Peyer's patch (tissue), 4 donors: Measurements from ENCODE around the gene CTTNBP2NL. TPM values are rescaled to one million over a fixed set of nuclear protein-coding genes. Genes with fewer than 3 reads are reported as not detected.
"Not testable (repeated sequence)": the region's sequence is repeated elsewhere in the genome, so short reads cannot be mapped to it uniquely, and the experiment has no call there.

ENCODE experiments used
- DNase-seq, 3 donors: peaks; one replicate each; pipeline ENCODE4 v3.0.0-alpha.2; 2017 to 2019
- H3K27ac ChIP-seq, 4 donors: fragments of 200-600 bp; sonication (generic); one replicate each; pipeline ENCODE4 v1.5.1; 2016 to 2019
- H3K27me3 ChIP-seq, 2 donors: fragments of 200-600 bp; sonication (generic); one replicate each; pipeline ENCODE4 v1.5.1; 2019
- H3K36me3 ChIP-seq, 3 donors: fragments of 200-600 bp; sonication (generic); one replicate each; pipeline ENCODE4 v1.5.1; 2016 to 2019
- H3K4me1 ChIP-seq, 4 donors: fragments of 200-600 bp; sonication (generic); one replicate each; pipeline ENCODE4 v1.5.1; 2016 to 2019
- H3K4me3 ChIP-seq, 4 donors: fragments of 200-600 bp; sonication (generic); 1 replicate in 3 of 4; 2 replicates in 1 of 4; pipeline ENCODE4 v1.5.1; 2016 to 2019; ENCODE audit warnings: mild to moderate bottlenecking in 1 of 4
- H3K9me3 ChIP-seq, 4 donors: fragments of 200-600 bp; sonication (generic); one replicate each; pipeline ENCODE4 v1.5.1; 2016 to 2019; ENCODE audit warnings: mild to moderate bottlenecking in 1 of 4
- POLR2A ChIP-seq, 2 donors: fragments of 450-650 bp; IDR thresholded peaks; one replicate each; pipeline ENCODE4 v1.5.1; 2017; ENCODE audit warnings: antibody characterized with exemption in 2 of 2, mild to moderate bottlenecking in 2 of 2, moderate library complexity in 2 of 2
- total RNA-seq, 4 donors: library from RNA; depleted of rRNA; stranded (reverse); fragments of >200 nt; gene quantifications; one replicate each; pipeline ENCODE4 v1.1.0, GENCODE V29; 2016
- TF ChIP-seq, protein P1 (sequence below), 6 experiments: fragments of 450-650 bp in 4 of 6; fragments of 200-600 bp in 2 of 6; sonication (generic) in 1 of 6; IDR thresholded peaks; one replicate each; pipeline ENCODE4 v1.5.1; 2017 to 2019; ENCODE audit warnings: antibody characterized with exemption in 6 of 6, mild to moderate bottlenecking in 3 of 6, moderate library complexity in 1 of 6

Gene CTTNBP2NL
- total RNA-seq, 4 donors from 2014 or later: 28.4 to 81.7 (median 59.1) TPM

GRCh38 chr1:112417271-112417670, 21.3 kb downstream of the CTTNBP2NL start:
- H3K36me3 ChIP-seq: peaks cover 0 to 58% (median 0%) of the 10 kb centered on the region in 3 donors
- H3K4me1 ChIP-seq: no peaks in the 10 kb centered on the region
- H3K27me3 ChIP-seq: no peaks in the 10 kb centered on the region
- TF ChIP-seq, protein P1, sequence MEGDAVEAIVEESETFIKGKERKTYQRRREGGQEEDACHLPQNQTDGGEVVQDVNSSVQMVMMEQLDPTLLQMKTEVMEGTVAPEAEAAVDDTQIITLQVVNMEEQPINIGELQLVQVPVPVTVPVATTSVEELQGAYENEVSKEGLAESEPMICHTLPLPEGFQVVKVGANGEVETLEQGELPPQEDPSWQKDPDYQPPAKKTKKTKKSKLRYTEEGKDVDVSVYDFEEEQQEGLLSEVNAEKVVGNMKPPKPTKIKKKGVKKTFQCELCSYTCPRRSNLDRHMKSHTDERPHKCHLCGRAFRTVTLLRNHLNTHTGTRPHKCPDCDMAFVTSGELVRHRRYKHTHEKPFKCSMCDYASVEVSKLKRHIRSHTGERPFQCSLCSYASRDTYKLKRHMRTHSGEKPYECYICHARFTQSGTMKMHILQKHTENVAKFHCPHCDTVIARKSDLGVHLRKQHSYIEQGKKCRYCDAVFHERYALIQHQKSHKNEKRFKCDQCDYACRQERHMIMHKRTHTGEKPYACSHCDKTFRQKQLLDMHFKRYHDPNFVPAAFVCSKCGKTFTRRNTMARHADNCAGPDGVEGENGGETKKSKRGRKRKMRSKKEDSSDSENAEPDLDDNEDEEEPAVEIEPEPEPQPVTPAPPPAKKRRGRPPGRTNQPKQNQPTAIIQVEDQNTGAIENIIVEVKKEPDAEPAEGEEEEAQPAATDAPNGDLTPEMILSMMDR (IDR thresholded peaks at IDR 0.05): no peak
- no peak for TF ChIP-seq POLR2A (IDR thresholded peaks at IDR 0.05)
- H3K27ac ChIP-seq: no peak overlapping the region
- no peak for DNase-seq
- H3K4me3 ChIP-seq: no peak overlapping the region
- H3K9me3 ChIP-seq: no peaks in the 10 kb centered on the region

- peaks cover 0 to 57% (median 0%) of the 10 kb centered on the region in 3 donors for H3K36me3 ChIP-seq
- no peaks in the 10 kb centered on the region for H3K27me3 ChIP-seq
- H3K9me3 ChIP-seq: no peaks in the 10 kb centered on the region
- no peak for DNase-seq
- TF ChIP-seq POLR2A (IDR thresholded peaks at IDR 0.05): no peak
- TF ChIP-seq, protein P1 (IDR thresholded peaks at IDR 0.05): no peak
- no peak overlapping the region for H3K4me3 ChIP-seq
- H3K27ac ChIP-seq: no peak overlapping the region
- no peaks in the 10 kb centered on the region for H3K4me1 ChIP-seq
These were observed 22.3 kb downstream of the CTTNBP2NL start for GRCh38 chr1:112418099-112418892.

DNA sequence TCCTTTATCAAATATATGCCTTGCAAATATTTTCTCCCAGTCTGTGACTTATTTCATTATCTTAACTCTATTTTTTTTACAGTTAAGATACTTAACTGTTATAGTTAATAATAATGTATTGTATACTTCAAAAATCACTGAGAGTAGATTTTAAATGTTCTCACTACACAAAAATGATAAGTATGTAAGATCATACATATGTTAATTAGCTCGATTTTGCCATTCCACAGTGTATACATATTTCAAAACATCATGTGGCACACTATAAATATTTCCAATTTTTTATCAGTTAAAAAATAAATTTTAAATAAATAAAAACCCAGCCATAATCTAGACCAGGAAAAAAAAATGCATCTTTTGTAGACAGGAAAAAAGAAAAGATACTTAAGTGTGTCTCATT, 27.2 kb downstream of the CTTNBP2NL start:
- Histone ChIP-seq H3K36me3 (peaks cover 0 to 22% (median 0%) of the 10 kb centered on the region in 3 donors), H3K9me3 (no peaks in the 10 kb centered on the region), H3K4me1 (no peaks in the 10 kb centered on the region), H3K4me3 (no peak overlapping the region), H3K27ac (no peak overlapping the region), H3K27me3 (no peaks in the 10 kb centered on the region)
- TF ChIP-seq, protein P1 (IDR thresholded peaks at IDR 0.05): no peak
- DNase-seq: no peak

DNA sequence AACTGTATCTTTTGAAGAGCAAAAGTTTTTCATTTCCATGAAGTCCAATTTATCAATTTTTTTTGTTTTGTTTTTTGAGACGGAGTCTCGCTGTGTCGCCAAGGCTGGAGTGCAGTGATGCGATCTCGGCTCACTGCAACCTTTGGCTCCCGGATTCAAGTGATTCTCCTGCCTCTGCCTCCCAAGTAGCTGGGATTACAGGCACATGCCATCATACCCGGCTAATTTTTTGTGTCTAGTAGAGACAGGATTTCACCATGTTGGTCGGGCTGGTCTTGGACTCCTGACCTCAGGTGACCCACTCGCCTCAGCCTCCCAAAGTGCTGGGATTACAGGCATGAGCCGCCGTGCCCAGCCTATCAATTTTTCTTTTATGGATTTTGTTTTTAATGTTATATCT, 27.7 kb downstream of the CTTNBP2NL start:
- H3K4me3 ChIP-seq, H3K27me3 ChIP-seq, H3K9me3 ChIP-seq, DNase-seq, H3K27ac ChIP-seq, H3K4me1 ChIP-seq: not testable (repeated sequence)
- H3K36me3 ChIP-seq: peaks cover 0 to 17% (median 0%) of the 10 kb centered on the region in 3 donors

DNA sequence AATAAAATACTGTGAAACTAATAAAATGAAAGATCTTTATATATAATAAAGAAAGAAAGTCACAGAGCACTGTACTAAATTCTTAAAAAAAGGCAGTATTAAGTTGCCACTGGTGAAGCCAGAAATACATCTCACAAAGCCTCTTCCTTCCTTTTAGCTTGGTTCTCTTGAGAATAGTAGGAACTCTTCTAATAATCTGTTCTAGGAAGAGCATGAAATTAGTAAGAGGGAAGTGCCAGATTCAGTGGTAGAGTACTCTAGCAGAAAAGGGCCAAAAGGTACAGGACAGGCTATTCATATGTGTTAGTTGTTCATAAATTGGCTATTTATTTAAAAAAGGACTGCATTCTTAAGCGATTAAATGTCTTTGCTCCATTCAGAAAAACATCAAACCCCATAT, 33.7 kb downstream of the CTTNBP2NL start:
- Histone ChIP-seq H3K9me3 (no peaks in the 10 kb centered on the region), H3K36me3 (no peaks in the 10 kb centered on the region), H3K27ac (peak overlapping the region in 1 of 4 donors; percentile 7), H3K4me1 (no peaks in the 10 kb centered on the region), H3K4me3 (no peak overlapping the region), H3K27me3 (no peaks in the 10 kb centered on the region)
- TF ChIP-seq POLR2A (IDR thresholded peaks at IDR 0.05): no peak
- no peak for DNase-seq

GRCh38 chr1:112431038-112431437, 35.0 kb downstream of the CTTNBP2NL start:
- no peak overlapping the region for H3K4me3 ChIP-seq
- no peak for DNase-seq
- H3K9me3 ChIP-seq: no peaks in the 10 kb centered on the region
- H3K36me3 ChIP-seq: no peaks in the 10 kb centered on the region
- no peaks in the 10 kb centered on the region for H3K27me3 ChIP-seq
- H3K4me1 ChIP-seq: no peaks in the 10 kb centered on the region
- no peak for TF ChIP-seq POLR2A (IDR thresholded peaks at IDR 0.05)
- TF ChIP-seq, protein P1 (IDR thresholded peaks at IDR 0.05): no peak
- H3K27ac ChIP-seq: peak overlapping the region in 2 of 4 donors; percentile 13 to 30
